K562 (cell line): Measurements from ENCODE around the gene GNAI3. TPM values are rescaled to one million over a fixed set of nuclear protein-coding genes. Genes with fewer than 3 reads are reported as not detected.

Source experiments
- BDP1 ChIP-seq: IDR thresholded peaks from 3 replicates; pipeline ENCODE4 v1.6.1; 2011; ENCODE audit not compliant: insufficient read length, insufficient read depth
- CREB5 ChIP-seq: fragments of 250-450 bp; sonication (Bioruptor Pico); IDR thresholded peaks from 2 replicates; pipeline ENCODE4 v1.5.0; 2020; ENCODE audit warnings: mild to moderate bottlenecking
- FUS ChIP-seq: fragments of 200-400 bp; formaldehyde crosslinking; optimal IDR thresholded peaks from 2 replicates; pipeline ENCODE3; 2017; ENCODE audit warnings: low read depth, low read length
- KHSRP ChIP-seq: fragments of 450-650 bp; IDR thresholded peaks from 2 replicates; pipeline ENCODE4 v1.6.1; 2017
- NFRKB ChIP-seq: fragments of 450-650 bp; IDR thresholded peaks from 2 replicates; pipeline ENCODE4 v1.6.1; 2016; ENCODE audit warnings: low read depth
- PBX2 ChIP-seq, 2 experiments: IDR thresholded peaks in 1 of 2; conservative IDR thresholded peaks in 1 of 2; 2 replicates each; pipeline ENCODE4 v1.6.1; 2016; ENCODE audit warnings: low read depth in 2 of 2, mild to moderate bottlenecking in 1 of 2, missing compliant biosample characterization in 1 of 2, missing genetic modification characterization in 1 of 2, moderate library complexity in 1 of 2
- PRPF4 ChIP-seq: fragments of 200-400 bp; formaldehyde crosslinking; IDR thresholded peaks from one replicate; pipeline ENCODE4 v1.6.1; 2017; ENCODE audit warnings: low read length, low read depth, mild to moderate bottlenecking; ENCODE audit not compliant: insufficient read depth, poor library complexity, severe bottlenecking
- USF2 ChIP-seq: sonication (generic); formaldehyde crosslinking; IDR thresholded peaks from 2 replicates; pipeline ENCODE4 v1.5.0; 2020; ENCODE audit warnings: missing genetic modification reagents
- ZBTB40 ChIP-seq, 2 experiments: fragments of 450-650 bp in 1 of 2; sonication (generic) in 1 of 2; formaldehyde crosslinking in 1 of 2; IDR thresholded peaks; 2 replicates each; pipeline versions ENCODE4 v1.7.1 to v1.9.0; 2016 to 2022; ENCODE audit warnings: inconsistent platforms in 1 of 2, mild to moderate bottlenecking in 1 of 2, missing genetic modification reagents in 1 of 2
- polyA plus RNA-seq, 8 experiments: library from polyadenylated mRNA; depleted of rRNA in 4 of 8; stranded (reverse) in 5 of 8; unstranded in 3 of 8; fragments of >200 nt; fragmentation: Nextera tagmentation in 2 of 8; fragmentation: Illumina TruSeq in 1 of 8; extraction: Ambion mirVana in 2 of 8; extraction: Trizol in 1 of 8; gene quantifications; 2 replicates each; pipeline versions ENCODE4 v1.2.1 to v1.2.3, GENCODE V29; 2011 to 2014; ENCODE audit warnings: inconsistent platforms in 1 of 8, missing spikeins in 1 of 8
- total RNA-seq, 7 experiments: library from RNA; depleted of rRNA in 6 of 7; stranded (reverse); fragments of >200 nt in 6 of 7; fragmentation: Illumina TruSeq in 2 of 7; extraction: Trizol in 2 of 7; gene quantifications; 2 replicates each; pipeline versions ENCODE4 v1.2.1 to v1.2.3, GENCODE V29; 2011 to 2021; ENCODE audit warnings: low replicate concordance in 1 of 7

GNAI3 gene
- total and polyA plus RNA-seq, 9 of the 15 experiments (the other 6 are each of a cell fraction or from before 2014, with no cell fraction given): 6.3 to 13.2 (median 8.9) TPM

GRCh38 chr1:109532365-109533136 is 15.9 kb upstream of the GNAI3 start (continued):
- TF ChIP-seq PRPF4: no peak
- no peak for TF ChIP-seq FUS
- peak; percentile 47; the same call in 1 of the 2 replicates for TF ChIP-seq ZBTB40 (IDR thresholded peaks at IDR 0.05)
- no peak for TF ChIP-seq ZBTB40 (CRISPR knock-in tag; IDR thresholded peaks at IDR 0.05)
- no peak for TF ChIP-seq USF2
- no peak for TF ChIP-seq BDP1
- TF ChIP-seq CREB5: no peak
- TF ChIP-seq PBX2 (CRISPR knock-in tag; IDR thresholded peaks at IDR 0.05; ENCODE audit: low read depth): no peak
- TF ChIP-seq PBX2 (tag; conservative IDR thresholded peaks at IDR 0.05; ENCODE audit: low read depth): peak; percentile 27; the same call in 1 of the 2 replicates
- peak; percentile 55; the same call in 1 of the 2 replicates for TF ChIP-seq NFRKB
- no peak for TF ChIP-seq KHSRP
